ENCODE results near the gene MYO7A. TPM values are rescaled to one million over a fixed set of nuclear protein-coding genes. Genes with fewer than 3 reads are reported as not detected.

The MYO7A gene
- total RNA-seq, 1 donor from 2014 or later: 0.97 TPM

DNA sequence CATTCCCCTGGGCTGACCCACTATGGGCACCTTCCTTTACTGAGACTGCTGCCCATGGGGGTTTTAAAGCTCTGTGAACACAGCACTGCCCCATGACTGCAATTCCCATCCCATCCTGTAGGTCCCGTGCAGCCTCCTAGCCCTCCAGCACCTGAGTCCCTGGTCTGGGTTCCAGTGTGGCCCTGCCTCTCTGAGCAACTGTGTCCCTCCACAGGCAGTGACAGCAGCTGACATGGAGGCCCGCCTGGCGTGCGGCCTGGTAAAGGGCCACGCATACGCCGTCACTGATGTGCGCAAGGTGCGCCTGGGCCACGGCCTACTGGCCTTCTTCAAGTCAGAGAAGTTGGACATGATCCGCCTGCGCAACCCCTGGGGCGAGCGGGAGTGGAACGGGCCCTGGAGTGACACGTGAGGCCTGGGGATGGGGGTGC lies 12.8 kb upstream of the MYO7A start:
- TF ChIP-seq EZH2 (IDR thresholded peaks at IDR 0.05): no peak
- TF ChIP-seq EZH2phosphoT487 (IDR thresholded peaks at IDR 0.05): no peak
- TF ChIP-seq, protein P1, sequence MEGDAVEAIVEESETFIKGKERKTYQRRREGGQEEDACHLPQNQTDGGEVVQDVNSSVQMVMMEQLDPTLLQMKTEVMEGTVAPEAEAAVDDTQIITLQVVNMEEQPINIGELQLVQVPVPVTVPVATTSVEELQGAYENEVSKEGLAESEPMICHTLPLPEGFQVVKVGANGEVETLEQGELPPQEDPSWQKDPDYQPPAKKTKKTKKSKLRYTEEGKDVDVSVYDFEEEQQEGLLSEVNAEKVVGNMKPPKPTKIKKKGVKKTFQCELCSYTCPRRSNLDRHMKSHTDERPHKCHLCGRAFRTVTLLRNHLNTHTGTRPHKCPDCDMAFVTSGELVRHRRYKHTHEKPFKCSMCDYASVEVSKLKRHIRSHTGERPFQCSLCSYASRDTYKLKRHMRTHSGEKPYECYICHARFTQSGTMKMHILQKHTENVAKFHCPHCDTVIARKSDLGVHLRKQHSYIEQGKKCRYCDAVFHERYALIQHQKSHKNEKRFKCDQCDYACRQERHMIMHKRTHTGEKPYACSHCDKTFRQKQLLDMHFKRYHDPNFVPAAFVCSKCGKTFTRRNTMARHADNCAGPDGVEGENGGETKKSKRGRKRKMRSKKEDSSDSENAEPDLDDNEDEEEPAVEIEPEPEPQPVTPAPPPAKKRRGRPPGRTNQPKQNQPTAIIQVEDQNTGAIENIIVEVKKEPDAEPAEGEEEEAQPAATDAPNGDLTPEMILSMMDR (IDR thresholded peaks at IDR 0.05): peak; percentile 24
- Histone ChIP-seq H3K27me3 (no peaks in the 10 kb centered on the region), H3K9ac (no peak overlapping the region), H3K79me2 (ENCODE audit: low read depth) (no peaks in the 10 kb centered on the region), H4K20me1 (ENCODE audit: low read depth) (no peaks in the 10 kb centered on the region), H2AFZ (replicated peaks) (no peak overlapping the region), H3K4me1 (peaks cover 4% of the 10 kb centered on the region), H3K27ac (no peak overlapping the region), H3K4me3 (no peak overlapping the region), H3K36me3 (no peaks in the 10 kb centered on the region), H3F3A (ENCODE audit: low read depth) (no peaks in the 10 kb centered on the region), H3K4me2 (no peak overlapping the region), H3K9me3 (ENCODE audit: low read depth) (no peaks in the 10 kb centered on the region)
- Mint-ChIP-seq H3K9me3 (no peaks in the 10 kb centered on the region), H3K36me3 (no peaks in the 10 kb centered on the region), H3K27me3 (ENCODE audit: insufficient read depth, low read depth) (peaks cover 9% of the 10 kb centered on the region), H3K27ac (no peak overlapping the region), H3K4me1 (peaks cover 22% of the 10 kb centered on the region), H3K4me3 (no peak overlapping the region)
- DNase-seq (ENCODE audit: low spot score): no peak

DNA sequence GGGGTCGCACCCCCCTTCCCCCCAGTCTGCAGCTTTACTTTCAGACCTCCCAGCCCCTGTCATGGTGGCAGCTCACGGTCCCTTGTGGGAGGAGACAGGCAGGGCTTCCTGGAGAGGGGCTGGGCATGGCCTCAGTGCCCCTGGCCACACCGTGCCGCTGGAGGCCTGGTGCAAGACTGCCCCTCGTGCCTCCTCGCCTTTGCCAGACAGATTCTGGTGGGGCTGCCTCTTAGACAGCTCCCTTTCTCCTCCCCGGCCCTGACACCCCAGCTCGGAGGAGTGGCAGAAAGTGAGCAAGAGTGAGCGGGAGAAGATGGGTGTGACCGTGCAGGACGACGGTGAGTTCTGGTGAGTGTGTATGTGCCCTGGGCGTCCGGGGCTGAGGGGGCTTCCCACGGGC lies 12.1 kb upstream of the MYO7A start:
- peaks cover 10% of the 10 kb centered on the region for H3K27me3 Mint-ChIP-seq (ENCODE audit: insufficient read depth, low read depth)
- TF ChIP-seq EZH2phosphoT487 (IDR thresholded peaks at IDR 0.05) (no peak), EZH2 (IDR thresholded peaks at IDR 0.05) (no peak)
- TF ChIP-seq, protein P1 (IDR thresholded peaks at IDR 0.05): no peak
- H3K4me3 ChIP-seq: no peak overlapping the region
- no peak overlapping the region for H3K27ac Mint-ChIP-seq
- peaks cover 3% of the 10 kb centered on the region for H3K36me3 Mint-ChIP-seq
- no peaks in the 10 kb centered on the region for H3K9me3 Mint-ChIP-seq
- peaks cover 4% of the 10 kb centered on the region for H3K4me1 ChIP-seq
- no peaks in the 10 kb centered on the region for H3K9me3 ChIP-seq (ENCODE audit: low read depth)
- no peak overlapping the region for H2AFZ ChIP-seq (replicated peaks)
- no peaks in the 10 kb centered on the region for H3K36me3 ChIP-seq
- no peak overlapping the region for H3K9ac ChIP-seq
- no peaks in the 10 kb centered on the region for H4K20me1 ChIP-seq (ENCODE audit: low read depth)
- H3F3A ChIP-seq (ENCODE audit: low read depth): no peaks in the 10 kb centered on the region
- no peaks in the 10 kb centered on the region for H3K27me3 ChIP-seq
- no peak for DNase-seq (ENCODE audit: low spot score)
- H3K4me1 Mint-ChIP-seq: peaks cover 22% of the 10 kb centered on the region
- no peak overlapping the region for H3K27ac ChIP-seq
- H3K4me2 ChIP-seq: no peak overlapping the region
- H3K4me3 Mint-ChIP-seq: no peak overlapping the region
- H3K79me2 ChIP-seq (ENCODE audit: low read depth): no peaks in the 10 kb centered on the region

DNA sequence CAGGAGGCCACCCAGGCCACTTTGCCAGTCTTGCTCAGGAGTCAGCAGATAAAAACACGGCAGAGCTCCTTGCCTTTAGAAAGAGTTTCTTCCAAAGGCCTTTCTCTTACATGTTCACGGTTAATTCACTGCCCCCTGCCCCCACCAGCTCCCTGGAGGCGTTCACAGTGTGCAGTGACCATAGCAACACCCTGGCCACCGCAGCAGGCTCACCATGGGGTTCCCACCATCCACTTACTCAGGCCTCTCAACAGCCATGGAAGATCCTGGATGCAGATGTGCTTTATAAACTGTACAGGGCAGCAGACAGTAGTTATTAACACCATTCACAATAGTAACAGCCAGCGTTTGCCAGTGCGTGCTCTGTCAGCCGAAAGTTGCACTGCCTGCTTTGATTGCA lies 10.6 kb upstream of the MYO7A start:
- Mint-ChIP-seq H3K4me3 (no peak overlapping the region), H3K36me3 (peaks cover 4% of the 10 kb centered on the region), H3K9me3 (no peaks in the 10 kb centered on the region), H3K27me3 (ENCODE audit: insufficient read depth, low read depth) (peaks cover 13% of the 10 kb centered on the region), H3K27ac (peak overlapping the region; percentile 82), H3K4me1 (peaks cover 22% of the 10 kb centered on the region)
- Histone ChIP-seq H3K27ac (no peak overlapping the region), H3K36me3 (no peaks in the 10 kb centered on the region), H2AFZ (replicated peaks) (no peak overlapping the region), H4K20me1 (ENCODE audit: low read depth) (no peaks in the 10 kb centered on the region), H3K9me3 (ENCODE audit: low read depth) (no peaks in the 10 kb centered on the region), H3K79me2 (ENCODE audit: low read depth) (no peaks in the 10 kb centered on the region), H3K27me3 (no peaks in the 10 kb centered on the region), H3F3A (ENCODE audit: low read depth) (no peaks in the 10 kb centered on the region), H3K4me1 (peaks cover 4% of the 10 kb centered on the region), H3K4me2 (no peak overlapping the region), H3K9ac (no peak overlapping the region), H3K4me3 (no peak overlapping the region)
- no peak for TF ChIP-seq EZH2 (IDR thresholded peaks at IDR 0.05)
- no peak for TF ChIP-seq EZH2phosphoT487 (IDR thresholded peaks at IDR 0.05)
- TF ChIP-seq, protein P1 (IDR thresholded peaks at IDR 0.05): no peak
- DNase-seq (ENCODE audit: low spot score): no peak
